GM21529 (cell line): ENCODE measurements around the gene UPF3A.
"Not testable (repeated sequence)": the region's sequence is repeated elsewhere in the genome, so short reads cannot be mapped to it uniquely, and the experiment has no call there.

ENCODE experiments used
- ATAC-seq: cut with Tn5 transposase; IDR thresholded peaks from one replicate; pipeline ENCODE4 v1.9.1; 2021; ENCODE audit not compliant: unreplicated experiment

The UPF3A gene

DNA sequence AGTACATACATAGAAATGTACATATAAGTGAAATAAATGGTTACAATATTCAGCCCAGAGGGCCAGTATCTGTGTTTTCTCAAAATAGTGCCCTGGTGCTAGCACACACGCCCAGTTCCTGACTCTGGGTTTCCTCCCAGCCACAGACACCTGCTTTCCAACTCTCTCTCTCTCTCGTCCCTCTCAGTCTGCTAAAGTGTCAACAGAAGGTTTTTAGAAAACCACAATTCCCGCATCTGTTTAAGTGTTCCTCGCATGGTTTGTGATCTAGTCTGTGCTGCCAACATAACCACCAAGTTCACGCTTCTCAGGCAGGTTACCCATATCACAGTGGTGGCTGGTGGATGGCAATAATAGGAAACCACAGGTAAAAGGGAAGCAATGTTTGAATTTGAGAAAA lies 17.8 kb upstream of the UPF3A start:
- ATAC-seq, result peak; percentile 50

DNA sequence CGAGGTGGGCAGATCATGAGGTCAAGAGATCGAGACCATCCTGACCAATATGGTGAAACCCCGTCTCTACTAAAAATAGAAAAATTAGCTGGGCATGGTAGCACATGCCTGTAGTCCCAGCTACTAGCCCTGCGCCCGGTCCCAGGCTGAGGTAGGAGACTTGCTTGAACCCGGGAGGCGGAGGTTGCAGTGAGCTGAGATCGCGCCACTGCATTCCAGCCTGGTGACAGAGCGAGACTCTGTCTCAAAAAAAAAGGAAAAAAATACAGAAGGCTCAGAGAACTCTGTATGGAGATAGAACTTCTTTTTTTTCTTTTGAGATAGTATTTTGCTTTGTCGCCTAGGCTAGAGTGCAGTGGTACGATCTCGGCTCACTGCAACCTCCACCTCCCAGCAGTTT lies 17.1 kb upstream of the UPF3A start:
- not testable (repeated sequence) for ATAC-seq

DNA sequence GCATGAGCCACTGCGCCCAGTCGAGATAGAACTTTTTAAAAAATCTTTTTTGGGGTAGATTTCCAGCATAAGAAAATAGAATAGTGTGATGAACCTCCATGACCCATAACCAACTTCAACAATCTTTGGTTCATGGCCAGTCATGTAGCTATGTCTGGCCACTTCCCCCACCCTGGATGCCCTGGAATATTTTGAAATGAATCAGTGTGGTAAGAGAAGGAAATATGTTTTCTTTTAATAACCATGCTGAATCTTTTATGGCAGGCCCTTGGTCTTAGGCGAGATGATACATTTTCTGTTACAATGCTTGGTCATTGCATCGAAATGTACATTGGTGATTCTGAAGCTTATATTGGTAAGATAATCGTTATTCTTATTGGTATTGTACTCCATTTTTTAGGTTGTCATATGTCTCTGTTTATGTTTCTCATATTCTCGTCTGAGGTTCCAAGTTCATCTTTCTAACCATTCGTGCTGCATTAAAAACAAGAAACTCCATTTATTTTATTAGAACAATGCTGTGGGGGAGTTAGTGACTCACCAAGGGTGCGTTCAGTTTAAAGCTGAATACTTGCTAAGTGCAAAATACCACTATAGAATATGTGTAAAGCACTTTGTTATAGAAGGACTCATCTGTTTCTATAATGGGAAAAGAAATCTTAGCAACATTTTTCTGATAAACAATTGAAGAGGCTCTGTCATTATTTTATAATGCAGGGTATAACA lies 16.4 kb upstream of the UPF3A start:
- no peak for ATAC-seq

DNA sequence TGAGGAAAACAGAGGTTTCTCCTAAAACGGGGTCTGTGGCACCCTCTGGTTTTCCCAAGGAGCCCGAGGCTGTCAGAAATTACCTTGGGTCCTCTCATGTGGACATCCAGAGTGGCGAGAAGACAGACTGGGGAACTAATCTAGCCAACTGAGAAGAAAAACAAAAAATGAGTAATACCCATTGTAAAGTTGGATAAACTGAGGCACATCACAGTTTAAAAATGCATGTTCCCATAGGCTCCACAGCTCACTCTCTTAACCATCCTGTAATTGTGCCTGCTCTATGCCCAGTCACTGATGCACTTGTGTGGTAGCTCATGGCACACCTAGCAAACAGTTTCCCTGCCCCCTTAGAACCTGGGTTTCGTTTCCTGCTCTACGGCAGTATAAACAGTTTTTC lies 15.2 kb upstream of the UPF3A start:
- no peak for ATAC-seq

DNA sequence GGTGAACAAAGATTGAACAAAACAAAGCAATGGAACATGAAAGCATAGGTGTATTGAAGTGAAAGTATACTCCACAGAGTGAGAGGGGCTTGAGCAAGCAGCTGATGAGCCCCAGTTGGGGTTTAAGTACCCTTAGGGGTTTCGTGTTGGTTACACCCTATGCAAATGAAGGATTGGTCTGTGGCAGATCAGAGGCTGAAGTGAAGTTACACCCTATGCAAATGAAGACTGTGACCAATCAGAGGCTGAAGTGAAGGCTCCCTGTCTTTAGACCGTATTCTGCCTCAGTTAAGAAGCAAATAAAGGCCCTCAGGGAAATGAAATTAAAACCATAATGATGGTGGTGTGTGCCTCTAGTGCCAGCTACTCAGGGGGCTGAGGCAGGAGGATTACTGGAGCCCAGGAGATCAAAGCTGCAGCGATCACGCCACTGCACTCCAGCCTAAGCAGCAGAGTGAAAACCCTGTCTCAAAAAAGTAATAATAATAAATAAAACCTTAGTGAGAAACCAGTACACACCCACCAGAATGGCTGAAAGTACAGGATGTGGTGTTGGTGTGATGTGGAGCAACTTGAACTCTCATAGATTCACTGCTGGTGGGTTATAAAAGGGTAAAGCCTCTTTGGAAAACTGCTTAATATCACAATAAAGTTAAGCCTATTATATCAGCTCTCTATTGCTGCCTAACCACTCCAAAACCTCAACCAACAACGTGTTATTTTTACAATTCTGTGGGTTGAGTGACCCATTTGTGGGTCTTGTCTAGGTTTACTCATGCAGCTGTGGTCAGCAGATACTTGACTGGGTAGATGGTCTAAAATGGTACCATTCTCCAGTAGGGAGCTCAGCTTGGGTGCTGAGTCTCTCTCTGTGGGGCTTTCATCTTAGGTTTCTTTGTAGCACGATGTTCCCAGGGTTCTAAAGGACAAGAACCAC lies 12.8 kb upstream of the UPF3A start:
- ATAC-seq, result no peak

DNA sequence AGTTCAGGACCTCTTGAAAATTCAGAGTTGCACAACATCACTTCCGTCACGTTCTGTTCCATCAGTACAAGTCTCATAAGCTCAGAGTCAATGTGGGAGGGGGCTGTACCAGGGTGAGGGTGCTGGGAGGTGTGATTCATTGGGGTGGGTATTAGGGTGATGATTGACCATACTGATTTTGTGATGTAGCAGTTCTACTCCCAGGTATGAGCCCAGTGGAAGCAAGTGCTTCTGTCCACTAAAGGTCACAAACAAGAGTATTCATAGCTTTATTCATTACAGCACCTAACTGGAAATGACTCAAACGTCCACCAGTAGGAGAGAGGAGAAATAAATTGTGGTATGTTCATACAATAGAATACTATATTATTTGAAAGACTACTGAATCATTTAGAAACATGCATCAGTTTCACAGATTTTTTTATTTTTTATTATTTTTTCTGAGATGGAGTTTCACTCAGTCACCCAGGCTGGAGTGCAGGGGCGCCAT lies 12.1 kb upstream of the UPF3A start:
- no peak for ATAC-seq

DNA sequence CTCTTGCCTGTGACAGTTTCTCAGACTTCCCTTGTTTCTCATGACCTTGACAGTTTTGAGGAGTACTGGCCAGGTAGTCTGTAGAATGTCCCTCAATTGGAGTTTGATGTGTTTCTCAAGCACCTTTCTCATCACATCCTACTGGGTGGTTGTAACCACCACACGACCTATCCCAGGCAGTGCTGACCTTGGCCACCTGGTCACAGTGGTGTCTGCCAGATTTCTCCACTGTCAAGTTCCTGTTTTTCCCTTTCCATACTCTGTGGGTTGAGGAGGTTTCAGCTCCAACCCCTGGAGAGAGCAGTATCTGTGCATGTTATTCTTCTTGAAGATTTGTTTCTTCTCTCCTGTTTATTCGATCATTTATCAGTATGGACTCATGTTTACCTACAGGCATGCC lies 8.4 kb upstream of the UPF3A start:
- ATAC-seq, result no peak

DNA sequence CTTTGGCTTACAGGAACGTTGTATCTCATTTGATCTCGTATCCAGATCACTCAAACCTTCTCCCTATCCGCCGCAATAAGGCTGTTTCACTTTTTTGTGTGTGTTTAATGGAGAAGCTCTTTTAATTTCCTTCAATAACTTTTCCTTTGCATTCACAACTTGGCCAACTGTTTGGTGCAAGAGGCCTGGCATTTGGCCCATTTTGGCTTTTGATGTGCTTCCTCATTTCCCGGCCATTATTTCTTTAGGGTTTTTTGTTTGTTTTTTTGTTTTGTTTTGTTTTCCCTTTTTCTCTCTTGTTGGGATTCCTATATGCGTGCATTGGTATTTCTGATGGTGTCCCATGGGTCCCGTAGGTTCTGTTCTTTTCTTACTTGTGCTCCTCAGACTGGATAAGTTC lies 6.1 kb upstream of the UPF3A start:
- ATAC-seq, result no peak

DNA sequence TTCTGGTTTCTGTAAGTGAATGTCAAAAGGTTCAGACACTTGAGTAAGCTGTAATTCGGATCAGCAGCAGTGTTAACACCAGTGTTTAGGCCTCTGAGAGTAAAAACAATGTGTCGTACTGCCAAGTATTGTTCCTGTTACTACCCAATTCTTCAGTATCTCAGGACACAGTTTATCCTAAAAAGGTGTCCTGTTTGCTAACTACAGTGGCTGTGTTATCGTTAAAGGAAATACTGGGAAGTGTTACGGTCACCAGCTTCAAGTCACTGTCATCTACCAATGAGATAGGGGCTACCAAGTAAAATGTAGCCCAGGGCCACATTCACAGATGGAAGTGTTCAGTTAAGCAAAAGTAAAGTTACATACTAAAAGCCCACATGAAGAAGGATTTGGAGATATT lies 2.3 kb upstream of the UPF3A start:
- no peak for ATAC-seq

DNA sequence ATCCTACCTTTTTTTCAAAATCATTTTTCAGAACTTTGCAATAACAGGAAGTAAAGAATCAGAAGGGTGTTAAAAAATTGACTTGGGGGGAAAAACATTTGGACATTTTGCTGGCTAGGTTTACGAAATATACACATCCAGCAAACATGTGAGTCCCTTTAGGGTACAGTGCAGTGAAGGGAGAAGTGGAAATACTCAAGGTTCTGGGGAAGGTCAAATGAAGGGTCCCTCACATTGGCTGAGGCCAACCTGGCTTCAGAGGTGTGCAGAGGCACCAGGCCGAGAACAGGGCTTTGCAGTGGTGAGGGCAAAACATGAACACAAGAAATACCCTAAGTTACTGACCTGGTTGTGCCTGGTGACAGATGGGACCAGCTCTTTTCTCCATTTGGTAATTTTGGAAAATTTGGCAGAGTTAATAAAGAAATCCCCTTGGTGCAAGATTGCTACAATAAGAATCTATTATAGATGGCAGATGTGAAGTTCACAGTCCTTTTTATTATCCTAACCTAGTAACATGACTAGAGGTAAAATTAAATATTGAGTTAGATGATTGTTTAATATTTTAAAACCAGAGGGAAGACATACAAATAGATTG lies 1.5 kb upstream of the UPF3A start:
- no peak for ATAC-seq

DNA sequence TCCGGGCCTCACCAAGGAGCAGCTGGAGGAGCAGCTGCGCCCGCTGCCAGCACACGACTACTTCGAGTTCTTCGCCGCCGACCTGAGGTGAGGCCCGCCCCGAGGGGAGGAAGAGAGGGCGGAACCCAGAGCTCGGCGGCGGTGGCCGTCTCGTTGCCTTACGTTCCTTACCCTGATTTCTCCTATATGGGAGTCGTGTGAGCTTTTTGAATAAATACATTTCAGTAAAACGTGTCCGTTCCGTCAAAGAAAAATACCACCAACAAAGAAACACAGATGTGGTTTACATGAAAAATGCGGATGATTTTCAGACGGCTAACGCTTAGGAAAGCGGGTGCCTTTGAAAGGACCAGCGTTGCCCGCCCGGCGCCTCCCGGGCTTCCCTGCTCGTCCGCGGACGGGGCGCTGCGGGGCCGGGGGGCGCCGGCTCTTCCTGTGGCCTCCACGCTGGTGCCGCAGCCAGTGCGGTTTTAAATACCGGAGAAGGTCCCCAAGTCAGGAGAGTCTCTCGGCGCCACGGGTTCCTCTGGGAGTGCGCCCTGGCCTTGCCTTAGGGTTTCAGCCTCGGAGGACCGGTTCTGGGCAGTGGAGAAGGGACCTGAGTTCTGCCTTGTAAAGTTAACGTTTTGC lies 755 bp downstream of the UPF3A start:
- peak; percentile 58 for ATAC-seq

DNA sequence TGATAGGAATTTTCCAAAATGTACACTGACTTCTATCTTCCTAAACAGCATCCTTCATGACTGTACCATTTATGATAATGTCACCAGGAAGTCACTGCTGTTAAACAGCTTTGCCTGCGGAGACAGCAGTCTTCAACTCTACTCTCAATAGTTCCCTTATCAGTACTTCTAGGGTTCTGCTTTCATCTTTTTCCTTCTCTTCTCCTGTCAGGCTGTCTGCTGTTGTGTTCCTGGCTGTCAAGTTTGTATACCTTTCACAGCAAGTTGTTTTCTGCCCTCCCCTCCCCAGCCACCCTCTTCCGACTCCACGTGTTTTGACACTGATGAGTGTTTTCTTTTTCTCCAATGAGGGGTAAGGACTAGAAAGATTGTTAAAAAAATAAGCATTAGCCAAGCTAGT lies 2.2 kb downstream of the UPF3A start:
- ATAC-seq, result no peak

DNA sequence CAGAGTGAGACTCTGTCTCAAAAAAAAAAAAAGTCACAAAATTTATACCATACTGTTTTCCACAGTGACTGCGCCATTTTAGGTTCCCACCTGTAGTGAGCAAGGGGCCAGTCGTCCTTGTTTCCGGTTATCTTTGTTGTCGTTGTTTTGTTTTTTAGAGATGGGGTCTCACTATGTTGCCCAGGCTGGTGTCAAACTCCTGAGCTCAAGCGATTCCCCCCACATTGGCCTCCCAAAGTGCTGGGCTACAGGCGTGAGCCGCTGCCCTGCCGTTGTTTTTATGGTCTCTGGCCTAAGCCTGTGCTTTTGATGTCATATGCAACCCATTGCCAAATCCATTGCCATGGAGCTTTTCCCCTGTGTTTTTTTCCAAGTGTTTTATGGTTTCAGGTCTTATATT lies 3.3 kb downstream of the UPF3A start:
- no peak for ATAC-seq

DNA sequence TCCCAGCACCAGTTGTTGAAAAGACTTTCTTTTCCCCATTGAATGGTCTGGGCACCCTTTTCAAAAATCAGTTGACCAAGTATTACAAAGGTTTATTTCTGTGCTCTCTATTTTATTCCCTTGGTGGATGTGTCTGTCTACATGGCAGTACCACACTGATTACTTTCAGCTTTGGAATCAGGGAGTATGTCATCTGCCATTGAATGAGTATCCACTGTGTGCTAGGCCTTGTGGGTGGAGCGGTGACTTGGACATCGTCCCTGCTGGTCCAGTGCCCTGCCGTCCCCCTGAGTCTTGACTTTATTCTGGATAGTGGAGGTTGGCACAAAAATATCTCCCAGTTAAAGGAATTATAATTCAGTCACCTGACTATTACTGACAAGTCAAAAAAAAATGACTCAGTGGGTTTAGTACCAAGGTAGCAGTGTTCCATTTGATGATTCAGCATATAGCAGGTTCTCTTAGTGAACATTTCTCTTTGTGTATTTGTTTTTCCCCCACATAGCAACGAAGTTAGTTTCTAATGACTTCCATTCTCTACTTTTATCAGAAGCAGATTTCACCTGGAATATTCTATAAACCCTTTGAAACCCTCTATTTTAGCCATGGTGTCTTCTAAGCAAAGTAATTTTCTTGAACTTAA lies 3.9 kb downstream of the UPF3A start:
- ATAC-seq, result no peak

DNA sequence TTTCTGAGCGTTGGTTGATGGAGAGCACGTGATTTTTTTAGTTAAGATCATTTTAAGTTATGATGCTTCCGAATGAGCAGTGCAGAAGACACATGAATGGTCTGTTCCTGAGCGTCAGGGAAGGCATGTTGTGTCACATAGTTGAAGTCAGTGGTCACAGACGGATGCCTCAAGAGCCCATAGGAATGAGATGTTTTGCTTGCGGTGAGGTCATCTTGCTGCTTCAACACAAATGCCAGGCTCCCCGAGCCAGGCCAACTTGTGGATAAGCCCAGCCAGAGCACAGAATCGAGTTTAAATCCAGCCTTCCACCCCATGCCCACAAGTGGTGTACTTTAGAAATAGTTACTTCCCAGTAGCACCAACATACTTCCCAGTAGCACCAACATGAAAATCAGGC lies 5.4 kb downstream of the UPF3A start:
- no peak for ATAC-seq

DNA sequence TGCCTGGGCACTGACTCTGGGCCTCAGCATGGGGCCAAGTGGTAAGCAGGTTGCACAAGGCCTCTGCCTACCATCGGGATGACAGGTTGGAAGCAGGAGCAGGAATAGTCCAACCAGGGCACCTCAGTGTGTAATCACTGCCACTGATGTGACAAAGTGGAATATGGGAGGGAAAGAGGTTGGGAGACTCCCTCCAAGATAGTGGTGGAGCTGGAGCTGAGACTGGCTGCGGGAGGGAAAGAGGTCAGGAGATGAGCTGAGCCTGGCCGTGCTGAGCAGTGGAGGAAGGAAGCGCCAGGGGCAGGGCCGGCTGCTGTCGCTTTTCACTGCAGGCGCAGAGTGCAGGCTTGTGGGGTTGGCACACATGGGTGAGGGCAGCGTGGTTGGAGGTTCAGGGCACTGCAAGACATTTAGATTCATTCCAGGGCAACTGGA lies 6.8 kb downstream of the UPF3A start:
- no peak for ATAC-seq

DNA sequence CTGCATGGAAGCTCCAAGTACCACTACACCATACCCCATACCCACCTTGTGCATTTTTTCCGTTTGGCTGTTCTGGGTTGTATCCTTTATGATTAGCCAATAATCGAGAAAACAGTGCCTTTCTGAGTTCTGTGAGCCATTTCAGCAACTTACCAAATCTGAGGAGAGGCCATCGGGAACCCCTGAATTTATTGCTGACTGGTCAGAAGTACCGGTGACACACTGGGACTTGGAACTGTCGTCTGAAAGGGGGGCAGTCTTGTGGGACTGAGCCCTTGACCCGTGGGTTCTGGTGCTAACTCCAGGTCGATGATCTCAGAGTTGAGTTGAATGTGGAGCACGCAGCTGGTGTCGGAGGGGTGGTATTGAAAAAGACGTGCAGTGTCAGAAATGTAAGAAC lies 15.0 kb downstream of the UPF3A start:
- no peak for ATAC-seq

DNA sequence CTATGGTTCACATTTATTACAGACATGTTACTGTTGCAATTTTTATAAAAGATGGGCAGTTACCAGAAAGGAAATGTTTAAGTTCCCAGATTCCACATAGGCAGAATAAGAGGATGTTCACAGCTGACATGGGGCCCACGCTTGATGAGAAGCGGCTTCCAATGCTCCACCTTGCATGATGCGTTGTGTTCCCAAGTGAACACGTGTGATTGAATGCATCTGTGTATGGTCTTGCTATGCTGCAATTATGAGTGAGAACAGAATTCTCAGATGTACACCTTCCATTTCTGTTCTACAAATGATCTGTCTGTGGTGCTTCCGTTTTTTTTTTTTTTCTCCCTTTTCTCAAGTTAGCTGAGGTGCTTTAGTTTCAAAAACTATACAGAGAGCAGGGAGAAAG lies 15.5 kb downstream of the UPF3A start:
- peak; percentile 51 for ATAC-seq

DNA sequence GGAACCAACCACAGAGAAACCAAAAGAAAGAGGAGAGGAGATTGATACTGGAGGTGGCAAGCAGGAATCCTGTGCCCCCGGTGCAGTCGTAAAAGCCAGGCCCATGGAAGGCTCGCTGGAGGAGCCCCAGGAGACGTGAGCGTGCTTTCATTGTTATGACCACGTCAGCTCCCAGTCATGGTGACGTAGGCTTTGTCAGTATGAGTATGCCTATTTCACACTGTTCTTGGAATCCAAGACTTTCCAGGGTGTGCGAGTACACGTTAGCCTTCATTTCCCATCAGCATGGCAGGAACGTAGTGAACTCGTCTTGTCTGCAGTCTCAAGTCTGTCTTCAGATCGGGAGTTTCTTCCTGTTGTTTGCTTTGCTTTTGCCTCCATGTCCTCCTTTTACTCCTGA lies 17.5 kb downstream of the UPF3A start:
- ATAC-seq, result no peak

DNA sequence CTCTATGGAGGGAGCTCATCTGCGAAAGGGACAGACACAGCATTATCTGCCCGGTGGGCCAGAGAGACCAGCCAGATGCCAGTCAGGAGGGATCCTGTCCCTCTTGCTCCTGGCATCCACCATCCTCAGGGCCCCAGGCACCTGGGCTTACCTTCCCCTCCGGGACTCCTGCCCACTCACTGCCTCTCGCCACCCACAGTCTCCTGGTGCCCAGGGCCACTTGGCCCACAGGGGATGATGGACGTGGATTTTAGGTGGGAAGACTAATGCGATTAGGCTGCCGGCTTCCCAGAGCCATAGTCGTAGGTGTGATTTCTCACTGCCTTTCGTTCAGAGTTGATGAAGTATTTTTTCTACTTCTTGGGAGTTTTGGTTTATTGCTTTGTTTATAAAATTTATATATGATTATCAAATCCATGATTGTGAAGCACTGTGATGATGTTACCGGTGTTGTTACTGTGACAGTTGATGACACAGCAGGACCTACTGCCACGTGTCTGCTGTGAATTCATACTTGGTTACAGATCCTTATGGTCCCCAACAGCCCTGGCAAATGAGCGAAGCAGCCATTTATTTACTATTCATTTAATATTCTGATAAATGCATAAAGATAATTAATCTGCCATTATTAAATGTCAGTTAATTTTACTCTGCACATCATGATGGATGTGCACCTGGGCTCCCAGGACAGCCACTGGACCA lies 18.4 kb downstream of the UPF3A start:
- ATAC-seq, result no peak
